ENCODE data around the gene BLOC1S1. TPM values are rescaled to one million over a fixed set of nuclear protein-coding genes. Genes with fewer than 3 reads are reported as not detected.

Gene BLOC1S1
- polyA plus RNA-seq, 1 donor (not counting 4 experiments of a cell fraction or from before 2014, with no cell fraction given), result 62.5 TPM

- H2AFZ ChIP-seq (ENCODE audit: control insufficient read depth, low read length), result no peak overlapping the region
- H3K27ac ChIP-seq (ENCODE audit: control insufficient read depth, insufficient read depth, low read length), result no peak overlapping the region
- no peaks in the 10 kb centered on the region for H3K4me1 ChIP-seq (ENCODE audit: control insufficient read depth, extremely low read depth, insufficient read depth, low read length)
- no peaks in the 10 kb centered on the region for H3K27me3 ChIP-seq (ENCODE audit: control insufficient read depth, extremely low read depth, insufficient read depth, low read length)
- H3K4me2 ChIP-seq (ENCODE audit: control insufficient read depth, extremely low read depth, insufficient read depth, low read depth, low read length), result no peak overlapping the region
- H3K9me3 ChIP-seq (ENCODE audit: control insufficient read depth, low read depth, low read length), result no peaks in the 10 kb centered on the region
- DNase-seq (ENCODE audit: low read depth, low spot score), result no peak
- TF ChIP-seq CTCF (optimal IDR thresholded peaks at IDR 0.05 in 1 of 3, IDR thresholded peaks at IDR 0.05 in 1 of 3, conservative IDR thresholded peaks at IDR 0.05 in 1 of 3; ENCODE audit: extremely low read depth in 1 of 3, insufficient read depth in 2 of 3, low read length in 3 of 3) (no peak), EZH2 (IDR thresholded peaks at IDR 0.05; ENCODE audit: low read length) (no peak)
- H3K36me3 ChIP-seq (ENCODE audit: control insufficient read depth in 2 of 2, extremely low read depth in 1 of 2, insufficient read depth in 2 of 2, low read length in 2 of 2), result no peaks in the 10 kb centered on the region
- H3K9me1 ChIP-seq (ENCODE audit: control insufficient read depth, extremely low read depth, insufficient read depth, low read length), result no peaks in the 10 kb centered on the region
- H4K20me1 ChIP-seq (ENCODE audit: control insufficient read depth, extremely low read depth, insufficient read depth, low read length), result no peaks in the 10 kb centered on the region
- no peaks in the 10 kb centered on the region for H3K79me2 ChIP-seq (ENCODE audit: control insufficient read depth, insufficient read depth, low read length)
- no peak overlapping the region for H3K9ac ChIP-seq (ENCODE audit: control insufficient read depth, extremely low read depth, insufficient read depth, low read length)
- H3K4me3 ChIP-seq (ENCODE audit: control insufficient read depth in 2 of 3, extremely low read depth in 1 of 3, insufficient read depth in 2 of 3, low read depth in 1 of 3, low read length in 3 of 3), result no peak overlapping the region
- dilution Hi-C loops (cut with MboI; ENCODE audit: extremely low pct_ligation_motif_present, low sequenced_read_pairs), result loop anchor here (5.0 kb wide), 1 partner anchor 33 kb away; the partner anchor contains the start of gene RDH5
- no peak for FAIRE-seq
Observed at GRCh38 chr12:55688716-55689655, 26.9 kb upstream of the BLOC1S1 start.

GRCh38 chr12:55692631-55693322 is 23.1 kb upstream of the BLOC1S1 start:
- H3K27ac ChIP-seq (ENCODE audit: control insufficient read depth, insufficient read depth, low read length), result no peak overlapping the region
- no peaks in the 10 kb centered on the region for H3K9me3 ChIP-seq (ENCODE audit: control insufficient read depth, low read depth, low read length)
- H3K27me3 ChIP-seq (ENCODE audit: control insufficient read depth, extremely low read depth, insufficient read depth, low read length), result peaks cover 14% of the 10 kb centered on the region
- H3K79me2 ChIP-seq (ENCODE audit: control insufficient read depth, insufficient read depth, low read length), result no peaks in the 10 kb centered on the region
- dilution Hi-C loops (cut with MboI; ENCODE audit: extremely low pct_ligation_motif_present, low sequenced_read_pairs), result no loop called here
- TF ChIP-seq EZH2 (IDR thresholded peaks at IDR 0.05; ENCODE audit: low read length), result no peak
- no peak for TF ChIP-seq CTCF (optimal IDR thresholded peaks at IDR 0.05 in 1 of 3, IDR thresholded peaks at IDR 0.05 in 1 of 3, conservative IDR thresholded peaks at IDR 0.05 in 1 of 3; ENCODE audit: extremely low read depth in 1 of 3, insufficient read depth in 2 of 3, low read length in 3 of 3)
- FAIRE-seq (no peak), DNase-seq (ENCODE audit: low read depth, low spot score) (no peak)
- H3K9ac ChIP-seq (ENCODE audit: control insufficient read depth, extremely low read depth, insufficient read depth, low read length), result no peak overlapping the region
- H3K4me2 ChIP-seq (ENCODE audit: control insufficient read depth, extremely low read depth, insufficient read depth, low read depth, low read length), result no peak overlapping the region
- no peak overlapping the region for H3K4me3 ChIP-seq (ENCODE audit: control insufficient read depth in 2 of 3, extremely low read depth in 1 of 3, insufficient read depth in 2 of 3, low read depth in 1 of 3, low read length in 3 of 3)
- H3K9me1 ChIP-seq (ENCODE audit: control insufficient read depth, extremely low read depth, insufficient read depth, low read length), result no peaks in the 10 kb centered on the region
- no peak overlapping the region for H2AFZ ChIP-seq (ENCODE audit: control insufficient read depth, low read length)
- no peaks in the 10 kb centered on the region for H4K20me1 ChIP-seq (ENCODE audit: control insufficient read depth, extremely low read depth, insufficient read depth, low read length)
- no peaks in the 10 kb centered on the region for H3K4me1 ChIP-seq (ENCODE audit: control insufficient read depth, extremely low read depth, insufficient read depth, low read length)
- H3K36me3 ChIP-seq (ENCODE audit: control insufficient read depth in 2 of 2, extremely low read depth in 1 of 2, insufficient read depth in 2 of 2, low read length in 2 of 2), result no peaks in the 10 kb centered on the region

Measured in keratinocyte (primary cell).